GM19452 (cell line): ENCODE results near the gene PRUNE1.

Experiments
- ATAC-seq: cut with Tn5 transposase; IDR thresholded peaks from one replicate; pipeline ENCODE4 v1.9.1; 2021; ENCODE audit not compliant: unreplicated experiment

The PRUNE1 gene

GRCh38 chr1:150976879-150977694, 31.2 kb upstream of the PRUNE1 start:
- ATAC-seq: no peak

GRCh38 chr1:150979092-150980056, 28.9 kb upstream of the PRUNE1 start:
- no peak for ATAC-seq

GRCh38 chr1:150981177-150981804, 27.0 kb upstream of the PRUNE1 start:
- no peak for ATAC-seq

- ATAC-seq: no peak
These were observed 26.2 kb upstream of the PRUNE1 start, which contains the start of gene ANXA9 for GRCh38 chr1:150981805-150982712. ANXA9 (plus strand) TSS chr1:150982292; CDS start chr1:150983106, 814 bp downstream.

- no peak for ATAC-seq
These were observed 22.9 kb upstream of the PRUNE1 start for GRCh38 chr1:150985179-150985825.

GRCh38 chr1:150987924-150988323, 20.3 kb upstream of the PRUNE1 start:
- ATAC-seq: no peak

- no peak for ATAC-seq
These were observed 15.6 kb upstream of the PRUNE1 start for GRCh38 chr1:150992626-150993025.

- ATAC-seq: no peak
These were observed 14.0 kb upstream of the PRUNE1 start for GRCh38 chr1:150994248-150994647.

GRCh38 chr1:150995460-150995859, 12.8 kb upstream of the PRUNE1 start:
- ATAC-seq: no peak

GRCh38 chr1:150995896-150996295, 12.4 kb upstream of the PRUNE1 start:
- ATAC-seq: no peak

- ATAC-seq: no peak
These were observed 10.9 kb upstream of the PRUNE1 start for GRCh38 chr1:150997126-150997872.

GRCh38 chr1:150997949-150998348, 10.3 kb upstream of the PRUNE1 start:
- ATAC-seq: no peak

- no peak for ATAC-seq
These were observed 9.1 kb upstream of the PRUNE1 start for GRCh38 chr1:150999051-150999674.

- ATAC-seq: no peak
These were observed 8.3 kb upstream of the PRUNE1 start for GRCh38 chr1:150999926-151000325.

- ATAC-seq: no peak
These were observed 7.8 kb upstream of the PRUNE1 start for GRCh38 chr1:151000408-151000807.

- no peak for ATAC-seq
These were observed 6.6 kb upstream of the PRUNE1 start for GRCh38 chr1:151001602-151002001.

GRCh38 chr1:151002051-151002450, 6.2 kb upstream of the PRUNE1 start:
- ATAC-seq: no peak

GRCh38 chr1:151002611-151003010, 5.6 kb upstream of the PRUNE1 start:
- ATAC-seq: no peak

GRCh38 chr1:151003180-151003579, 5.1 kb upstream of the PRUNE1 start:
- ATAC-seq: no peak
